T-helper 17 cell (primary cell): ENCODE data around the gene FRMD4A. TPM values are rescaled to one million over a fixed set of nuclear protein-coding genes. Genes with fewer than 3 reads are reported as not detected.
A peak's percentile ranks its signal among the peaks of the same experiment; 100 is the strongest.

Experiments
- ATAC-seq: fragments of 150-1000 bp; cut with Tn5 transposase; 2 replicates; pipeline ENCODE4 v1.10.0; 2021; ENCODE audit warnings: mild to moderate bottlenecking, moderate library complexity
- DNase-seq, 3 donors: peaks; one replicate each; pipeline versions ENCODE4 v3.0.0 to v3.0.0-alpha.2; 2020 to 2021
- H3K9me3 ChIP-seq: one replicate; pipeline ENCODE4 v1.7.0; 2013; ENCODE audit warnings: low read length, mild to moderate bottlenecking; ENCODE audit not compliant: control insufficient read depth, poor library complexity, severe bottlenecking
- H3K27ac Mint-ChIP-seq: one replicate; pipeline ENCODE4 v1.8.0; 2022; ENCODE audit warnings: mild to moderate bottlenecking, moderate library complexity, mixed read lengths
- H3K27me3 Mint-ChIP-seq: one replicate; pipeline ENCODE4 v1.8.0; 2022; ENCODE audit warnings: mixed read lengths
- H3K36me3 Mint-ChIP-seq: one replicate; pipeline ENCODE4 v1.8.0; 2022; ENCODE audit warnings: low read depth, mixed read lengths
- H3K4me1 Mint-ChIP-seq: one replicate; pipeline ENCODE4 v1.8.0; 2022; ENCODE audit warnings: mild to moderate bottlenecking, mixed read lengths
- H3K4me3 Mint-ChIP-seq: one replicate; pipeline ENCODE4 v1.8.0; 2022; ENCODE audit warnings: mild to moderate bottlenecking, moderate library complexity, mixed read lengths
- total RNA-seq, 4 donors: library from RNA in 2 of 4; stranded (reverse) in 2 of 4; gene quantifications; one replicate each; pipeline ENCODE4 v1.2.3 and lab custom pipeline; 2022 to 2026

Gene FRMD4A
- total RNA-seq, 2 donors from 2014 or later: 1.3 to 2.7 TPM

DNA sequence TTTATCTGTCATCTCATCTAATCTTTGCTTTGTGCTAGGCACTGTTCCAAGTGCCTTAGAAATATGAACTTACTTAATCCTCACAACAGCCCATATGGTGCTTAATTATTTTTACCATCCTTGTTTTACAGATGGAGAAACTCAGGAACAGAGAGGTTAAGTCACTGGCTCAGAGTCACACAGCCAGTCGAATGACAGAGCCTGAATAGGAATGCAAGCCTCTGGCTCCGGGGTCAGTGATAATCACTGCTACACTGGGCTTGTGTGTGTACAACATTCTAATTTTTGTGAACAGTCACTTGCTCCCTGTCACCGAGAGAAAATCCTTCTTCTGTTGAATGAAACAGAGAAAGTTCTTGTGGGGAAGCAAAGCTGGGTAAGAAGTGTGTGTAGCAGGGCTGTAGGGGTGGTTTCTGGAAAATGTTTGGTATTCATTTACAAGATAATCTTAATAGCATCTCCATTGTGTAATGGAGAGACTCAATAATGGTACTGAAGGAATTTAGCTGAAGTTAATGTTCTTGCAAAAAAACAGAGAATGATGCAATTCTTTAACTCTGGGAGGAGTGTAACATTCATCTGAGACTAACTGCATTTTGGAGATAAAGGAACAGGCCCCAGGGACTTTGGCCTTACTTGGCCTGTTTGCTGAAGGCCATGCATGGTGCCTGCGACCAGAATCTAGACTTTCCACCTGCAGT is 290.6 kb downstream of the FRMD4A start:
- peak overlapping the region; percentile 78 for H3K27ac Mint-ChIP-seq
- DNase-seq: no peak
- no peaks in the 10 kb centered on the region for H3K27me3 Mint-ChIP-seq
- H3K9me3 ChIP-seq: no peaks in the 10 kb centered on the region
- H3K4me1 Mint-ChIP-seq: peaks cover 6% of the 10 kb centered on the region
- no peak overlapping the region for H3K4me3 Mint-ChIP-seq
- no peak for ATAC-seq
- no peaks in the 10 kb centered on the region for H3K36me3 Mint-ChIP-seq

DNA sequence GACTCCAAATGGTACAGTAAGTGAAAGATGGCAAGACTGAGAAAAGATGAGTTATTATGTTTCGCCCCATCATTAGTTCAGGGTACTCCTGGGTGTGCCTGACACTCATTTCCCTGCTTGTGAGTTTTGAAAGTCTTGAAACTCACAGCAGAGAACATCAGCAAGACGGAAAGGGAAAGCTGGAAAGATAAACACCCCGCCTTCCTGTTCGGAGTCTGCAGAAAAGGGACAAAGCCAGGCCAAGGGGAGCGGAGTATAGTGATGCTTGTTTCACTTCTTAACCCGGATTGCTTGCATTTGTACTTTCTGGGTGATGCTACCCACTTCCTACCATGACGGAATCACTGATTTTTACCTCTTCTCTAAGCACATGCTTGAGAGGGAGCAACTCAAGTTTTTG is 294.5 kb downstream of the FRMD4A start:
- no peak overlapping the region for H3K27ac Mint-ChIP-seq
- H3K4me1 Mint-ChIP-seq: peaks cover 3% of the 10 kb centered on the region
- no peaks in the 10 kb centered on the region for H3K36me3 Mint-ChIP-seq
- H3K27me3 Mint-ChIP-seq: peaks cover 4% of the 10 kb centered on the region
- ATAC-seq (no peak), DNase-seq (no peak)
- no peak overlapping the region for H3K4me3 Mint-ChIP-seq
- no peaks in the 10 kb centered on the region for H3K9me3 ChIP-seq

DNA sequence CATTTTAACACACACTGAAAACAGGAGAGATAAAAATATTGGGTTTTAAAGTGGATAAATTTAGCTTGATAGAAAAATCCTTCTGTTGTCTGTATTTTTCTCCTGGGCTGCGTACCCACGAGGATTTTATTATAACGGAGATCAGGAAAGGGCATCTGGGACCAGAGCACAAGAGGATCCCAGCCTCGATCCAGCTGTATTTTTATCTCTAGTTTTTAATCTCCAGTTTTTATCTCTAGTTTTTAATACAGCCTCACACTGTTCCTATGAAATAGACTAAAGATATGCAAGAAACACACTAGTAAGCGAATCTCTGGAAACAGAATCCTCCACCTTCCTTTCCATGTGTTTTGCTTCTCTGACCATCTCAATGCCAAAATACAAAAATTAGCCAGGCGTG is 295.2 kb downstream of the FRMD4A start:
- H3K36me3 Mint-ChIP-seq: no peaks in the 10 kb centered on the region
- peaks cover 8% of the 10 kb centered on the region for H3K27me3 Mint-ChIP-seq
- H3K9me3 ChIP-seq: no peaks in the 10 kb centered on the region
- no peak for ATAC-seq
- no peak for DNase-seq
- no peaks in the 10 kb centered on the region for H3K4me1 Mint-ChIP-seq
- no peak overlapping the region for H3K27ac Mint-ChIP-seq
- H3K4me3 Mint-ChIP-seq: no peak overlapping the region

DNA sequence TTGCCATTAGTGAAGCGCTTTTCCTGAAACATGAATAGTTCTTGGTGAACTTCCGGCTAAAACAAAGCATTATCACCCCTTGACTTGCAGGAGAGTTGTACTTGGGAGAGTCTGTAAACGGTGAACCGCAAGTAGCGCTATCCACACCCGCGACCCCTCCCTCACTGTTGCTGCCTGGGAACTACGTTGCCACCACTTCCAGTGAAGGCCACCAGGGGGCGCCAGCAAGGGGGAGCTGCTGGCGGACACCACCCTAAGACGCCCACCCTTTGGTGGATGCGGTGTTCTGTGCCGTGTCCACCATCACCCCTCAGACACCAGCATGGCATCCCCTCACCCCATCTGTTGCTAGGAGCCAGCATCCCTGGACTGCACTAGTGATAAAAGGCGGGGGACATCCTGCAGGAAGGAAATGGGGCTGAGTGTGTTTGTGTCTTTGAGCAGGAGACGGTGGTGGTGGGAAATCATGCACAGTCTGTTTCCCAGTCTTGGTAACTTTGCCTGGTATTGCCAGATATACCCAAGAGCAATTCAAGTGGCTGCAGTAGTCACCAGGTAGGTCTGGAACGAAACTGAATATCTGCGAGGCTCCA is 298.2 kb downstream of the FRMD4A start:
- ATAC-seq (peak; percentile 50), DNase-seq (peak; percentile 16 to 40 (median 20))
- no peak overlapping the region for H3K27ac Mint-ChIP-seq
- peaks cover 22% of the 10 kb centered on the region for H3K27me3 Mint-ChIP-seq
- H3K4me1 Mint-ChIP-seq: no peaks in the 10 kb centered on the region
- H3K36me3 Mint-ChIP-seq: peaks cover 2% of the 10 kb centered on the region
- H3K9me3 ChIP-seq: no peaks in the 10 kb centered on the region
- H3K4me3 Mint-ChIP-seq: no peak overlapping the region

DNA sequence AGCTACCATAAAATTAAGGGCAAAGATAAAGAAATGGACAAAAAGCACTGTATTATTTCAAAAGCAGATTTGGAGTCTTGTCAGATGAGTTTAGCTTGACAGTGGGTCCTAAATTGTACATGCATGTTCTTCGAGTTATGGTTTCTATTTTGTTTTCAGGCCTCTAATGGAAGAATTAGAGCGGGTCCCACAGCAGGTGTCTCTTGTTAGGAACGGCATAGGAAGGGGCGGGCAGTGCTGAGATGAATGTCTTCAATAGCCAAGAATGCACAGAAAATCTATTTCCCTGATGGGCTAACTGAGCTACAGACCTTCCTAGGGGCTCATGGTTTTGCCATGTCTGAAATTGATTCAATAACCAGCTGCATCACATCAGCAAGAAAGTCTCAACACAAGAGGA is 304.4 kb downstream of the FRMD4A start:
- H3K9me3 ChIP-seq: no peaks in the 10 kb centered on the region
- H3K4me1 Mint-ChIP-seq: peaks cover 8% of the 10 kb centered on the region
- DNase-seq: no peak
- no peak for ATAC-seq
- no peak overlapping the region for H3K27ac Mint-ChIP-seq
- H3K27me3 Mint-ChIP-seq: peaks cover 46% of the 10 kb centered on the region
- peaks cover 4% of the 10 kb centered on the region for H3K36me3 Mint-ChIP-seq
- H3K4me3 Mint-ChIP-seq: no peak overlapping the region

DNA sequence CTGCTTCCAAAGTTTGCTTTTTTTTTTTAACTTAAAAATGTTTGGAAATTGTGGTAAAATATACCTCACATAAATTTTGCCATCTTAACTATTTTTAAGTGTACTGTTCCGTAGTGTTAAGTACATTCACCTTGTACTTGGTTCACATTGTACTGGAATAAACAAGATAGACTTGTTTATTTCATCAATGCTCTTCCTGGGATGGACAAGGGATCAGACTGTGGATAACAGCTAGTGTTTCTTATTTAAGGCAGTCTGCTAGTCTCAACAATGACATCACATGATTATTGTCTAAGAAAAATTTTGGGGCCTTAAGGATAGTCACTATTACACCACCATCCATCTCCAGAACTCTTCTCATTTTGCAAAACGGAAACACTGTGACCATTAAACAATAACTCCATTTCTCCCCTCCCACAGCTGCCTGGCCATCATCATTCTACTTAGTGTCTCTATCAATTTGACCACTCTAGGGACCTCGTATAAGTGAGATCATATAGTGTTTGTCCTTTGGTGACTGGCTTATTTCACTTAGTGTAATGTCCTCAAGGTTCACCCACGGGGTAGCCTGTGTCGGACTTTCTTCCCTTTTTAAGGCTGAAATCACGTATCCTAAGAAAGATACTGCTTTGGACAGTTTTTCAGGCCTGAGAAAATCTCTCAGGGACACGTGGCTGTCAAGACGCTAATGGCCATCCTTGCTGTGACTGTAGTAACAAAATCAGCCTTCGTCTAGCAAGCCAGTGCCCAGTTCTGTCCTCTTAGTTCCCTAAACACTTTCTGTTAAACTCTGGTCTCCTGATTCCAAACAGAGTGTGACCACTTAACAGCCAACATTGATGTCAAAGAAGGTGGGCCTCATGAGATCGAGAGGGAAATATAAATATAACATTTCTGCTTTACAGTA is 305.2 kb downstream of the FRMD4A start:
- Mint-ChIP-seq H3K4me3 (no peak overlapping the region), H3K27ac (no peak overlapping the region), H3K27me3 (peaks cover 44% of the 10 kb centered on the region), H3K4me1 (peaks cover 8% of the 10 kb centered on the region), H3K36me3 (peaks cover 4% of the 10 kb centered on the region)
- H3K9me3 ChIP-seq: no peaks in the 10 kb centered on the region
- DNase-seq (no peak), ATAC-seq (no peak)

DNA sequence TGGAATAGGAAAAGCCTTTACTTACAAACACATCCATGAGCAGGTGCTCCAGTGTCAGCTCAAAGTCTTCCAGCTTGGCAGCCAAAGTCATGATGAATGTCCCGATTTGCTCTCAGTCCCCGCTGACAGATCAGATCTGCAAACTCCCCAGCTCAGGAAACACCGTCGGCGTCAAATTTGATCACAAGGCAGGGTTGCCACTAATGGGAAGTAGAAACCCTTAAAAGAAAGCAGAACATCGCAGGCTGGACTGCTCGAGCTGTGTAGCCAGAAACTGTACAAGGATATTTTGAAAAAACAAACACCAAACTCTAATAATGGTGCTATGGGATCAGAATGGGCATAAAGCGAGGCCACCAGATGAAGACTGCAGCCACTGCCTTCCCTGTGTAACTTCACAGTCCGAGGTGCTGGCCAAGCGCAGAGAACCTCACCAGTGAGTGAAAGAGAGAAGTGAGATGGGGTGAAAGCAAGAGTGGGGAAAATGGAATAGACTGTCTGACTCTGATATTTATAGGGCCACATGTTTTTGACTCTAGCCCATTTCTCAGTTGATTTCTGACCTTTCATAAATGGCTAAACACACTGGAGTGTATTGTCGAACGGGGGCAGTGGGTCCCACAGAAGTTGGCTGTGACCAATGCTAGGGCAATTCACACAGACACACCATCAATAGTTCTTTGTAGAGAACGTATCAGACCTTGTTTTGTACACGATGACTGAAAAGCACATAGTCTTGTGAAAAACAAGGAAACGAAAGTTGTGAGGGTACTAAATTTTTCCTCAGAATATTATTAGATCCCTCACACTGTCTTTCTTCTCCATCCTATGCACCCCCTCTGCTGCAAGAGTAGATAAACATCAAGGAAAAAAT is 306.2 kb downstream of the FRMD4A start:
- ATAC-seq (no peak), DNase-seq (no peak)
- Mint-ChIP-seq H3K4me1 (peaks cover 8% of the 10 kb centered on the region), H3K27ac (no peak overlapping the region), H3K36me3 (peaks cover 4% of the 10 kb centered on the region), H3K4me3 (no peak overlapping the region), H3K27me3 (peaks cover 39% of the 10 kb centered on the region)
- H3K9me3 ChIP-seq: no peaks in the 10 kb centered on the region

DNA sequence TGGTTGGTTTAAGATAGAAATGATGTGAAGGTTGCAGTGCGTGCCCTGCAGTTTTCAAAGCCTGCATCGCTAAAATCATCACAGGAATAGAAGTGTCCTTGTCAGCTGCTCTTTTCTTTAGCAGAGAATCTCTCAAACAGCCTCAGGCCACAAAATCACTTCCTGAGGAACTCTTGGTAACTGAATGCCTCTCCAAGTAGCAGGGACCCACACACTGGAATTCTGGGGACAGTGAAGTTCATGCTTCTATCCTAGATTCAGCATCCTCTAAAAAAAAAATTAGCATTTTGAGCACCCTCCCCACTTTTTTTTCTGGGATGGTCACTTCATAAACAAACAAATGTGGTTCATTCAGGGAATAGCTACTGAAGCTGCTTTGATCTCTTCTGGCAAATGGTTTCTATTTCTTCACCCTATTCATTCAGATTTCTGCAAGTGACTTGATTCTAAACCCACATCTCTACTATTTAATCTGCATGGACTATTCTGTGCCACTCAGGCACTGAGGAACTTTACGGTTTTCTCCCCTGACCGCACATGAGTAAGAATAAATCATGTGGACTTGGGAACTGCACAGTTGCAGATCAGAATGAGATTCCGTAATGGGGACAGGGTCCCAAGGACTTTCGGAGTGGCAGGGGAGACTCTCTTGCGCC is 306.9 kb downstream of the FRMD4A start:
- peak overlapping the region; percentile 10 for H3K27ac Mint-ChIP-seq
- peaks cover 8% of the 10 kb centered on the region for H3K4me1 Mint-ChIP-seq
- H3K36me3 Mint-ChIP-seq: peaks cover 2% of the 10 kb centered on the region
- no peak for DNase-seq
- no peak overlapping the region for H3K4me3 Mint-ChIP-seq
- peaks cover 33% of the 10 kb centered on the region for H3K27me3 Mint-ChIP-seq
- no peaks in the 10 kb centered on the region for H3K9me3 ChIP-seq
- no peak for ATAC-seq

DNA sequence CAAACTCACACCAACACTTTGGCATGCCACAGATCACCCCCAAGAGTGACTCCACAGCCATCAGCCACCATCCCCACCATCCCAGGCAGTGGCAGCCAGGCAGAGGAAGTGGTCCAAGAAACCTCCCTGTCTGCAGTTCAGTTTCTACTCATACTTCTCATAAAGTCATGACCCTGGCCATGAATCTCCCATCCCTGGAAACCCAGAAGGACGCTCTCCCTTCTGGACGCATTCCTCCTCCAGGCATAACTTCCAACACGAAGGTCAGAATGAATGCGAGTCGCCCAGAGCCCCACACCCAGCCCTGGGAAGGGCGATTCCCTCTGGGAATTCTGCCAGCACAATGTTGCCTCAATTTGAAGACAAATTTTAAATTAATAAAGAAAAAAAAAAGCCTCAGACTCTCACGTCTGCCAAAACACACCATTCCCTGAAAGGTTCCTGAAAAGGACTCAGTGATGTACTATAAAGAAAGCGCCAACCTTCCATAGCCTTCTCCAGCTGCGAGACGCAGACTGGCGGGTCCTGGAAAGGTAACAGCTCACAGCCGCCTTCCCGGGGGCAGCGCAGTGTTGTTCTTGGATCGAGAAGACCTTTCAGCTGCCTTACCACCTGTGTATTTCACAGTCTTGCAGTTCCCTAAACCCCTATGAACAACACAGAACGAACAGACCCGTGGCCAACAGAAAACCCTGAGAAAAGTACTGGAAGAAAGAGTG is 307.6 kb downstream of the FRMD4A start:
- no peak overlapping the region for H3K4me3 Mint-ChIP-seq
- H3K9me3 ChIP-seq: no peaks in the 10 kb centered on the region
- peaks cover 8% of the 10 kb centered on the region for H3K4me1 Mint-ChIP-seq
- ATAC-seq: no peak
- H3K36me3 Mint-ChIP-seq: peaks cover 5% of the 10 kb centered on the region
- DNase-seq: no peak
- H3K27ac Mint-ChIP-seq: peak overlapping the region; percentile 10
- H3K27me3 Mint-ChIP-seq: peaks cover 33% of the 10 kb centered on the region

DNA sequence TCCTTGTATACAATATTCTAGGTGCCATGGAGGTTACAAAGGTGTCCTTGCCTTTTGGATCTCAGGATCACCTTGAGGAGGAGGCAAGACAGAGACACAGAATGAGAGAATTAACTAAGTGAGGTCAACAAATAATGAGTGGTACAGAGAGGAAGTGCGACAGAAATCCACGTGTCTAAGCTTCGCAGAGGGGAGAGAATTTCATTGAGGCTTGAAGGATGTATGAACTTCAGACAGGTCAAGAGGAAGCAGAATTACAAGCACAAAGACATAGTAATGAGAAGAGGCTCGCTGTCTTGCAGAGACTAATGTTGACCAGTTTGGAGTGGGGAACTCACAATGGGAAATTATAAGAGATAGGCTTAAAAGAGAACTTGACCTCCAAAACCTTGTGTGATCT is 308.7 kb downstream of the FRMD4A start:
- H3K4me3 Mint-ChIP-seq: no peak overlapping the region
- H3K9me3 ChIP-seq: no peaks in the 10 kb centered on the region
- peaks cover 5% of the 10 kb centered on the region for H3K36me3 Mint-ChIP-seq
- ATAC-seq: no peak
- H3K27me3 Mint-ChIP-seq: peaks cover 33% of the 10 kb centered on the region
- no peak for DNase-seq
- peaks cover 8% of the 10 kb centered on the region for H3K4me1 Mint-ChIP-seq
- H3K27ac Mint-ChIP-seq: no peak overlapping the region

DNA sequence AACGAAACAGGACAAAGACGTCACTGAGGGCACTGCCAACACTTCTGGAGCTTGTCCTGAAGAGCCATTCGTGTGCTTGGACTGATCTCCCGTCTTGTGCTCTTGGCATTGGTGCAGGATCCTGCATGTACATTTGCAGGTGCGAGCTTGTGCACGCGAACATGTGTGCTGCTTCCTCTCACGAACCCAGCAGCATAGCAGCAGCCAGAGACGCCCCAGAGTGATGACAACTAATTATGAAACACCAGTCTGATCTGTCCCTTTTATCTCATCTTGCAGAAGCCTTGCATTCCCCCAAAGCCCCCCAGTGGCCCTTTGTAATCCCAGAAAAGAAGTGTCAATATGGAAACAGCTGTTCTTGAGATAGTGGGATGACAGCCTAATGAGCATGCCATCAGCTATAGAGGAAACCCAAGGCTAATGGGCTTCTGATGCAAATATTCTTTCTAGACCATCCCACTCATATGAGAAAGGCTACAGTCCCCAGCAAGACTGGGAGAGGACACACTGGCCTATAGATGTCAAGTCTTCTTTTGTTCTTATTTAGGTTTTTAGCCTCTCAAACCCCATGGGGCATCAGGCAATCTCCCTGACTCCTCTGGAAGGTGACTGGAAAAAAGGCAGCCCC is 310.6 kb downstream of the FRMD4A start:
- Mint-ChIP-seq H3K27me3 (peaks cover 29% of the 10 kb centered on the region), H3K27ac (no peak overlapping the region), H3K4me1 (peaks cover 16% of the 10 kb centered on the region), H3K4me3 (no peak overlapping the region), H3K36me3 (peaks cover 5% of the 10 kb centered on the region)
- no peaks in the 10 kb centered on the region for H3K9me3 ChIP-seq
- ATAC-seq (no peak), DNase-seq (no peak)
